RPMI8226 (cell line): ENCODE measurements around the gene PGM1.
A peak's percentile ranks its signal among the peaks of the same experiment; 100 is the strongest.
"Not testable (repeated sequence)": the region's sequence is repeated elsewhere in the genome, so short reads cannot be mapped to it uniquely, and the experiment has no call there.

Experiments
- DNase-seq: peaks from one replicate; pipeline ENCODE4 v3.0.0-alpha.2; 2015

PGM1 gene

DNA sequence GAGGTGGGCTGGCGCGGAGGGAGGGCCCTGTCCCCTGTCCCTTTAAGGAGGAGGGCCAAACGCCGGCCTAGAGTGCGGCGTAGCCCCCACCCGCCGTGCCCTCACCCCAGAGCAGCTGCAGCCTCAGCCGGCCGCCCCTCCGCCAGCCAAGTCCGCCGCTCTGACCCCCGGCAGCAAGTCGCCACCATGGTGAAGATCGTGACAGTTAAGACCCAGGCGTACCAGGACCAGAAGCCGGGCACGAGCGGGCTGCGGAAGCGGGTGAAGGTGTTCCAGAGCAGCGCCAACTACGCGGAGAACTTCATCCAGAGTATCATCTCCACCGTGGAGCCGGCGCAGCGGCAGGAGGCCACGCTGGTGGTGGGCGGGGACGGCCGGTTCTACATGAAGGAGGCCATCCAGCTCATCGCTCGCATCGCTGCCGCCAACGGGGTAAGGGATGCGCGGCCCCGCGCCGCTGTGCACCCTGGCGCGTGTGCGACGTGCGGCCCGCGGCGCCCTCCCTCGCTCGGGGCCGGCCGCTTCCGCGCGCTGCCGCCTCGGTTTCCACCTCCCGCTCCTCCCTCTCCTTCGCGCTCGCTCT, at the start of gene PGM1:
Gene PGM1, plus strand, starts transcription at position 109 of the 583 bp plus-strand sequence. Its CDS starts 78 bp downstream, at position 187.
- DNase-seq, result peak; percentile 81

- DNase-seq, result no peak
These were observed 47.4 kb upstream of the PGM1 start for GRCh38 chr1:63545780-63546179.

DNA sequence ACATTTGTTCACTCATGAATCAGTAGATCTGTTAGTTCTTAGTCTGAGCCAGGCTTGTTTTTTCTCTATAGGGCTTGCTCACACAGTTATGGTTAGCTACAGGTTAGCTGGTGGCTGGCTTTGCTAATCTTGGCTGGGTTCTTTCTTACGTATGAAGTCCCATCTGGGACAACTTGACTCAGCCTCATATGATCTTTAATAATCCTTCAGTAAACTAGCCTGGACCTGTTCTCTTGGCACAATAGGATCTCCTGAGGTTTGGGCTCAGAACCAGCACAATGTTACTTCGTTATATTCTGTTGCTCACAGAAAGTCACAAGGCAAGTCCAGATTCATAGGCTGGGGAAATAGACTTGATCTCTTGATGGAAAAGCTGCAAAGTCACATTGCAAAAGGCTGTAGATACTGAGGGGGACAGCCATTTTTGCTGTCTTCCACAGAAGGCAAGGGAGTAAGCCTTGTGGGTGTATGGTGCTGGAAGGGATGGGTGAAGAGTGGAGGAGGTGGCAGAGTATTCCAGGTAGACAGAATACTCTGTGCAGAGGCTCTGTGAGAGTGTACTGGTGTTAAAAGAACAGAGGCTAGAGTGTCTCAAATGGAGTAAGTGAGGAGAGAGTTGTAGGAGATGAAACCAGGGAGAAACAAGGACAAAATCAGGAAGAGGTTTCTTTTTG, 45.5 kb upstream of the PGM1 start:
- DNase-seq, result no peak

DNA sequence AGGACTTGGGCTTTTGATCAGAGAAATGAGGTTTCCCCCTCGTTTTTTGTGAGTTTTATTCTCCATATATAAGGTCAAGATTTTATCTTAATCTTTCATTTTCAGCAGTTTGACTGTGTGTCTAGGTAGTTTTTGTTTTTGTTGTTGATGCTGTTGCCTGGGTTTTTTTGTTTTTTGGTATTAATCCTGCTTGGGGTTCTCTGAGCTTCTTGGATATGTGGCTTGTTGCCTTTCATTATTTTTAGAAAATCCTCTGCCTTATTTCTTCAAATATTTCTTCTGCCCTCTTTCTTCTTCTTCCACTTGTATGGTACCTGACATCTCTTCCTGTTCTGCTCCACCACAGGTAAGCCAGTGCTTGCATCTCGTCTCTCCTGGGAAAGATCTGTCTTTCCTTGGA, 44.9 kb upstream of the PGM1 start:
- DNase-seq, result no peak

GRCh38 chr1:63548877-63549276, 44.3 kb upstream of the PGM1 start:
- no peak for DNase-seq

- DNase-seq, result no peak
These were observed 37.7 kb upstream of the PGM1 start for GRCh38 chr1:63555480-63555879.

- peak; percentile 57 for DNase-seq
These were observed 35.7 kb upstream of the PGM1 start for GRCh38 chr1:63557365-63557987.

DNA sequence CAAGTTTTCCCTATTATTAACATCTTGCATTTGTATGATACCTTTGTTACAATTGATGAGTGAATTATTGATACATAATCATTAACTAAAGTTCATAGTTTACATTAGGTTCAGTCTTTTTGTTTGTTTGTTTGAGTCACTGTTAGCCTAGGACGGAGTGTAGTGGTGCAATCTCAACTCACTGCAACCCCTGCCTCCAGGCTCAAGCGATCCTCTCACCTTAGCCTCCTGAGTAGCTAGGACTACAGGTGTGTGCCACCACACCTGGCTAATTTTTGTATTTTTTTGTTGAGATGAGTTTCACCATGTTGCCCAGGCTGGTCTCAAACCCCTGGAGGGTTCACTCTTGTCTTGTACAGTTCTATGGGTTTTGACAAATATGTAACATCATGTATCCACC, 33.9 kb upstream of the PGM1 start:
- no peak for DNase-seq

DNA sequence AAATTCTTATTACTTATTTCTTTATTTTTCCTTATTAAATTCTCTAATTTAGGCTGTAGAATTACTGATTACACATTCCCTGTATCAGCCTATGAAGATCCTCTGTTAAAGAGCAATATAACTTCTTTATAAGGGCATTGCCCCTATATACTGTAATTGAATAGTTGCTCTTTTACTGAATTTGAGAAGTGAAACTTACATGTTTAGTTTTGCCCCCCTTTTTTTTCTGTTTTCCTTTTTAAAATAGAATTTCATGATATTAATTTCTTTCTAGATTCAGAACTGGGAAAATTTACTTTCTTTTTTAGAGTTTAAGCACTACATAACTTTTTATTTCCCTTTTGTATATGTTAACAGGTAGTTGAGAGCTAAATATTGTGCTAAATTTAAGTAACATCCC, 29.5 kb upstream of the PGM1 start:
- no peak for DNase-seq

DNA sequence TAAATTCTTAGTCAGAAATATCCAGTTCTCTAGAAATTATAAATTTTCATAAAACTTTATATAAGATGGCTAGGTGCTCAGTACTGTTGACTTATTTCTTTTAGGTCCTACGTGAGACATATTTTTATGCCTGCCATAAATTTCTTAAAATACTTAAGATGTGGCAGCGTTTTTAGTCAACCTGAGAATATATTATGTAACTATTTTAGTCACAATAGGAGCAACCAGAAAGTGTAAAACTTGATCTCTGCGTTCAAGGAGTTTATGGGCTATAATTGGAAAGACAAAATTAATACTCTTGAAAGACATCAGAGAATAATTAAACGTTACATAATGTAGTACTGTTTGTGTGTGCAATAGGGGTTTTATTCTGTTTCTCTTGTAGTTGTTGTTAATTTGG, 24.1 kb upstream of the PGM1 start:
- no peak for DNase-seq

DNA sequence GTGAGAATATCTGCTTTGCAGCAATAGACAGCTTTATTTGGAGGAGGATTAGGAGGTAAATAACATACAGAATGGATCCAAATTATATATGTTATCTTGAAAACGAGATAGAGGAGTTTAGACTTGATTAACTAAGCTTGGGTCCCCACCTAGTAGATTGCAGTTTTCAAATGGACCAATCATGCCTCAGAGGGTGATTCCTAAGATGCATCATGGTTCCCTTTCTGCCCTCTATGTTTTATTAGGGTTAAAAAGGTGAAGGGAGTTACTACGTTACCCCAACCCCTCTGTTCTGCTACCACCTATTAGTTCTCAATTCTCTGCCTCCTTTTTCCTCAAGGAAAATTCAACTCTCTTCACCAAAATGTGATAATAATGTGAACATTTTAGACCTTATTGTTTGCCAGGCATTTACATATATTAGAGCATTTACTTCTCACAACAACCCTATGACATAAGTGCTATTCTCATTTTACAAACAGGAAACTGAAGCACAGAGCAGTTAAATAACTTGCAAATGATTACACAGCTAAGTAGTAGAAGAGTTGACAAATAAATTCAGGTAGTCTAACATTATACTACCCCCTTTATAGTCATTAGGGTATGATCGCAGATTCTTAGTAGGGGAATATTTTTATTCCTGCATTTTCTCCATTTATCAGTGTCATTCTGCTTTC, 23.4 kb upstream of the PGM1 start:
- no peak for DNase-seq

GRCh38 chr1:63572686-63573085, 20.5 kb upstream of the PGM1 start:
- not testable (repeated sequence) for DNase-seq

DNA sequence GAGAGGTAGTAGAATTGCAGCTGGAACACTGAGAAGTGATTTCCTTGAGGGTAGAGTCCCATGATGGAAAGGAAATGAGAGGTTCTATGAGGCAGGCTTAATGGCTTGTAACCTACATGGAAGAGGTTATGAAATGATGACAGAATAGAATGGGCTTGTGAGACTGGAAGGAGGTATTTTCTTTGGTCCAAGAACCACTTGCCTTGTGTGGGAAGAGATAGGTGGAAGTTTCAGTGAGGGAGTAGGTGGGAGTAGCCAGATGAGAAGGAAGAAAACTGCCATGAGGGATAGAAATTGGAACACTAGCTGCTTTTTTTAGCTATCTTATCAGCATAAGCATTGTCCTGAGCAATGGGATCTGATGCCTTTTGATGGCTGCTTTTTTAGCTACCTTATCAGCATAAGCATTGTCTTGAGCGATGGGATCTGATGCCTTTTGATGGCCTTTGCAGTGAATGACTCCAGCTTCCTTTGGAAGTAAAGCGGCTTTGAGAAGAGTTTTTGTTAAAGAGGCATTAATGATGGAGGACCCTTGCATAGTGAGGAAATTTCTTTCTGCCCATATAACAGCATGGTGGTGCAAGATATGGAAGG, 18.9 kb upstream of the PGM1 start:
- not testable (repeated sequence) for DNase-seq

- DNase-seq, result peak; percentile 46
These were observed 17.8 kb upstream of the PGM1 start for GRCh38 chr1:63575340-63575826.

- not testable (repeated sequence) for DNase-seq
These were observed 6.9 kb upstream of the PGM1 start for GRCh38 chr1:63586326-63586725.

GRCh38 chr1:63590166-63590560, 3.0 kb upstream of the PGM1 start:
- DNase-seq, result no peak

DNA sequence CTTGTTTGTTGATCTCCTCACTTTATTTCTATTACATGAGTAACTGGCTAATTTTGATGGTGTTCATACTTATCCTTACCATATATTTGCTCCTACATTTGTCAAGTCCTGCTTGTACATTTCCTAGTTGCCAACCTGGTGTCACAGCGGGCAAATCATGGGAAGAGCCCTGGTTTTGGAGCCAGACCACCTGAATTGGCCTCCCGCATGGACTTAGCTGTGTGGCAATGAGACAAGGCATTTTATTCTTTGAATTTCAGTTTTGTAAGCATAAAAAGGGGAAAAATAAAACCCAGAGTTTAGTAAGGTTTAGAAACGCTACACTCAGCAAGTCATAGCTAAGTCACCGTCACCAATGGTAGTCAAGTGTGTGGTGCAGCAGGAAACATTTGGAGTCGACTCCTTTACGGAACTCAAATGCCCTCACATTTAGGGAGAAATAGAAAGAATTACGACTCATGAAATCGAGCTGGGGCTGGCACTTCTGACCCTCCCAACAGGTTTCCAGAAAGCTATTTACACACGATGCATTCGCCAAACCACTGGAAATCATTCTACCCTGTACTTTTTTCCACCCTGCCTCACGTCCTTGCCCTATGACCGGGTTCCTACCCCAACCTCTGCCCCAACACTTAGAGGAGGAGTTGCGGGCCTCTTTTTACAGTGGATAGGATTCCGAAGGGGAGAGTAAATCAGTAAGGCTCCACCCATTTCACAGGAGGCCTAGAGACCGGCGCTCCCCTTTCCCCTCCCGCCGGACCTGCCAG, 492 bp upstream of the PGM1 start:
- DNase-seq, result peak; percentile 9

- DNase-seq, result peak; percentile 77
These were observed 835 bp downstream of the PGM1 start for GRCh38 chr1:63593886-63594605.

DNA sequence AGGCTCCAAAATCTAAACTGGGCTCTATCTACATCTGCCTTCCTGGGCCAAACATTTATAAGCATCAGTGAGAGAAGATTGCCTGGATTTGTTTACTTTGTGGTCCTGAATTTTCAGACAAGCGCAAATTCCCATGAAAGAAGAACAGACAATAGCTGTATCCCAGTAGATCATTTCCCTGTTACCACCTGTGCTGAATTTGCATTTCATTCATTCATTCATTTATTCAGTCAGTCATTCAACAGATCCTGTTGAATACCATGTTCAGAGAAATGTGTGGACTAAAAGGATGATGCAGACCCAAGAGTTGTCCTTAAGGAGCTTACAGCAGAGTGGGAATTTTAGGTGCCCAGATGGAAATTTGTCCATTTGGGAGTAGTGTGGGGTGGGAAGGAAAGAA, 2.2 kb downstream of the PGM1 start:
- DNase-seq, result no peak

DNA sequence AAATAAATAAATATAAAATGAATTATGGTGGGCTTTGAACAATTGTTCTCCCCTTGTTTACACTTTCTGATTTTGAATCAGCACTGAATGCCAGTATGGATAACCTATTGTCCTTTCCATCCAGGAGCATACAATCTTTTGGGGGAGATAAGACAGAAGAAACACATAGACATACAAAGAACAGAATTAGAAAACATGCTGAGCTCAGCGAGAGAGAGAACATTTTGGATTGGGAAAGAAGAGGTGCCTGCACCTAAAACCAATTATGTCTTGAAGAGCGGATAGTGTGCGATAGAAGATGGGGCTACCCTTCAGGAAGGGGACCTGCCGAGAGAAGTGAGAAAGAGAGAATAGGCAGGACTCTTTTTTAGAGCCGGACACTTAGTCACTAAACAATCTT, 6.6 kb downstream of the PGM1 start:
- DNase-seq, result no peak

DNA sequence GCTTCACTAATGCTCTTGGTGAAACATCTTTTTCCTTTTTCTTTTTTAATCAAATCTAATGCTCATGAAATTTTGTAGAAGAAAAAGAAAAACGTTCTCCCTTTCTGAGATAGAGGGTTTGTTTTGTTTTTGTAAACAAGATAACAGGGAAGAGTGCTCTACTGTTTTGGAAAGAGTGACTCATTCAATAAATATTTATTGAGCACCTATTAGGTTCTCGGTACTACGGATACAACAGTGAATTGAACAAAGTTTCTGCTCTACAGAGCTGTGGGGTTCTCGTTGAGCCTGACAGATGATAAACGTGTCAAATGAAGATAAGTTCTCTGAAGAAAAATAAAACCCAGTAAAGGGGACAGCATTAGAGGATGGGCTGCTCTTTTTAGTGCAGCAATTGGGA, 7.0 kb downstream of the PGM1 start:
- no peak for DNase-seq

DNA sequence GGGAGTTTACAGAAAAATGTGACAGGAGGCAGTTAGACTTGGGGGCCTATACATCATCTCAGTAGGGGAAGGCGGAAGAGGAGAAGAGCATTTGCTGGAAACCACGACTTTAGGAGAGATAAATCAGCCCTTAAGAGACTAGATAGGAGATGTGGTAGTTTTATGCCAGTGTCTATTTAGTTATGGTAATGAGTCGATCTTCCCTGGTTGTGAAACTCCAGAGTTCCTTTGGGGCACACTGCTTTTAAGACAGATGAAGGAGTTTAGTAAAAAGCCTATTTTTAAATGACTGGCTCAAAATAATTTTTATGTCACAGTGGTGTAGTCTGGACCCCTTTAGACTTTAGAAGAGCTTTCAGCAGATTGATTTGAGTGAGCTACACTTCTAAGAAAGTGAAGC, 7.8 kb downstream of the PGM1 start:
- DNase-seq, result no peak
